Activated CD4-positive, alpha-beta memory T cell treated with anti-CD3 and anti-CD28 coated beads, Interleukin-2, amount 10 ng/mL, durations not matched to agents 7 days and 5 days (primary cell): ENCODE results near the gene AP2A2. TPM values are rescaled to one million over a fixed set of nuclear protein-coding genes. Genes with fewer than 3 reads are reported as not detected.

Source experiments
- CTCF ChIA-PET: fragments of 350-600 bp; sonication (Branson Sonifier 250); formaldehyde crosslinking; loops from one replicate; lab custom pipeline; 2021; ENCODE audit warnings: antibody characterized with exemption, inconsistent platforms; lab: Charles Lee
- POLR2A ChIA-PET: fragments of 350-600 bp; sonication (Branson Sonifier 250); formaldehyde crosslinking; loops from one replicate; lab custom pipeline; 2021; ENCODE audit warnings: antibody characterized with exemption; lab: Charles Lee
- DNase-seq: peaks from one replicate; pipeline ENCODE4 v3.0.0-alpha.2; 2020
- H3K27ac Mint-ChIP-seq: one replicate; pipeline ENCODE4 v1.8.0; 2021; ENCODE audit warnings: mild to moderate bottlenecking, mixed read lengths
- H3K27me3 Mint-ChIP-seq: one replicate; pipeline ENCODE4 v1.8.0; 2021; ENCODE audit warnings: mixed read lengths
- H3K36me3 Mint-ChIP-seq: one replicate; pipeline ENCODE4 v1.8.0; 2021; ENCODE audit warnings: low read depth, mixed read lengths
- H3K4me1 Mint-ChIP-seq: one replicate; pipeline ENCODE4 v1.8.0; 2021; ENCODE audit warnings: mixed read lengths
- H3K4me3 Mint-ChIP-seq: one replicate; pipeline ENCODE4 v1.8.0; 2021; ENCODE audit warnings: mild to moderate bottlenecking, mixed read lengths
- H3K9me3 Mint-ChIP-seq: one replicate; pipeline ENCODE4 v1.8.0; 2021; ENCODE audit warnings: mixed read lengths
- total RNA-seq, 2 experiments: library from RNA; stranded (reverse); gene quantifications; one replicate each; pipeline ENCODE4 v1.2.3, GENCODE V29; 2021

AP2A2 gene
- total RNA-seq, 2 experiments from 2014 or later: 50.5 to 51.1 TPM

- Mint-ChIP-seq H3K27ac (no peak overlapping the region), H3K36me3 (no peaks in the 10 kb centered on the region), H3K9me3 (no peaks in the 10 kb centered on the region), H3K27me3 (no peaks in the 10 kb centered on the region), H3K4me3 (no peak overlapping the region), H3K4me1 (no peaks in the 10 kb centered on the region)
- CTCF ChIA-PET: no interaction called here
- POLR2A ChIA-PET: no interaction called here
- DNase-seq: no peak
Observed at GRCh38 chr11:917426-917825, 8.2 kb upstream of the AP2A2 start.

GRCh38 chr11:921921-922678 is 3.6 kb upstream of the AP2A2 start:
- H3K27me3 Mint-ChIP-seq: no peaks in the 10 kb centered on the region
- peaks cover 6% of the 10 kb centered on the region for H3K36me3 Mint-ChIP-seq
- ChIA-PET POLR2A (interaction anchor here (1.5 kb wide), 1 partner anchor 11 kb away, joined by 4 read pairs; no protein-coding TSS in a partner anchor), CTCF (interaction anchor here (1.5 kb wide), 1 partner anchor 11 kb away, joined by 5 read pairs; no protein-coding TSS in a partner anchor)
- H3K27ac Mint-ChIP-seq: no peak overlapping the region
- no peak overlapping the region for H3K4me3 Mint-ChIP-seq
- no peaks in the 10 kb centered on the region for H3K9me3 Mint-ChIP-seq
- H3K4me1 Mint-ChIP-seq: peaks cover 9% of the 10 kb centered on the region
- no peak for DNase-seq

- Mint-ChIP-seq H3K36me3 (peaks cover 11% of the 10 kb centered on the region), H3K27ac (peak overlapping the region; percentile 64), H3K9me3 (no peaks in the 10 kb centered on the region), H3K27me3 (no peaks in the 10 kb centered on the region), H3K4me1 (peaks cover 26% of the 10 kb centered on the region), H3K4me3 (no peak overlapping the region)
- DNase-seq: no peak
- ChIA-PET POLR2A (interaction anchor here (0.6 to 1.4 kb wide), 3 partner anchors 12 to 81 kb away, joined by 3 read pairs; partner anchors contain the start of genes POLR2L and TSPAN4), CTCF (interaction anchor here (1.2 to 2.3 kb wide), 3 partner anchors 8 to 13 kb away, joined by 3 to 18 read pairs (median 3); partner anchors contain the start of gene CHID1)
Observed at GRCh38 chr11:923691-924405, 1.8 kb upstream of the AP2A2 start.

GRCh38 chr11:924406-925157 is 1.1 kb upstream of the AP2A2 start:
- DNase-seq: no peak
- Mint-ChIP-seq H3K36me3 (peaks cover 13% of the 10 kb centered on the region), H3K27ac (no peak overlapping the region), H3K4me3 (no peak overlapping the region), H3K4me1 (peaks cover 30% of the 10 kb centered on the region), H3K9me3 (no peaks in the 10 kb centered on the region), H3K27me3 (no peaks in the 10 kb centered on the region)
- ChIA-PET CTCF (interaction anchor here (1.2 to 2.3 kb wide), 3 partner anchors 9 to 14 kb away, joined by 3 to 18 read pairs (median 3); partner anchors contain the start of gene CHID1), POLR2A (interaction anchor here (0.6 to 2.0 kb wide), 6 partner anchors 13 to 115 kb away, joined by 3 to 5 read pairs (median 3); partner anchors contain the start of genes CHID1, POLR2L, RPLP2 and TSPAN4)

- DNase-seq: no peak
- CTCF ChIA-PET: interaction anchor here (1.2 to 2.3 kb wide), 3 partner anchors 10 to 14 kb away, joined by 3 to 18 read pairs (median 3); partner anchors contain the start of gene CHID1
- POLR2A ChIA-PET: interaction anchor here (0.6 to 2.0 kb wide), 4 partner anchors 14 to 116 kb away, joined by 3 to 5 read pairs (median 3); partner anchors contain the start of genes CHID1, POLR2L, RPLP2 and TSPAN4
- Mint-ChIP-seq H3K4me3 (no peak overlapping the region), H3K27ac (no peak overlapping the region), H3K9me3 (no peaks in the 10 kb centered on the region), H3K36me3 (peaks cover 13% of the 10 kb centered on the region), H3K4me1 (peaks cover 30% of the 10 kb centered on the region), H3K27me3 (no peaks in the 10 kb centered on the region)
Observed at GRCh38 chr11:925158-925495, 543 bp upstream of the AP2A2 start.

- no peaks in the 10 kb centered on the region for H3K9me3 Mint-ChIP-seq
- H3K36me3 Mint-ChIP-seq: peaks cover 13% of the 10 kb centered on the region
- peak overlapping the region; percentile 77 for H3K4me3 Mint-ChIP-seq
- peaks cover 38% of the 10 kb centered on the region for H3K4me1 Mint-ChIP-seq
- no peak for DNase-seq
- POLR2A ChIA-PET: interaction anchor here (1.0 to 2.0 kb wide), 2 partner anchors 11 to 16 kb away, joined by 3 to 5 read pairs; partner anchors contain the start of gene CHID1
- no peaks in the 10 kb centered on the region for H3K27me3 Mint-ChIP-seq
- peak overlapping the region; percentile 63 for H3K27ac Mint-ChIP-seq
- CTCF ChIA-PET: no interaction called here
Observed at GRCh38 chr11:926341-926916, 759 bp downstream of the AP2A2 start.

- peaks cover 13% of the 10 kb centered on the region for H3K36me3 Mint-ChIP-seq
- POLR2A ChIA-PET: interaction anchor here (1.0 to 1.3 kb wide), 2 partner anchors 16 to 119 kb away, joined by 3 to 4 read pairs; no protein-coding TSS in a partner anchor
- no peaks in the 10 kb centered on the region for H3K27me3 Mint-ChIP-seq
- peaks cover 48% of the 10 kb centered on the region for H3K4me1 Mint-ChIP-seq
- H3K4me3 Mint-ChIP-seq: peak overlapping the region; percentile 77
- peak overlapping the region; percentile 63 for H3K27ac Mint-ChIP-seq
- H3K9me3 Mint-ChIP-seq: no peaks in the 10 kb centered on the region
- CTCF ChIA-PET: interaction anchor here (0.5 to 1.6 kb wide), 4 partner anchors 16 to 645 kb away, joined by 3 to 6 read pairs (median 4); partner anchors contain the start of gene CHID1
- DNase-seq: peak; percentile 55
Observed at GRCh38 chr11:927871-928270, 2.2 kb downstream of the AP2A2 start.

- ChIA-PET POLR2A (interaction anchor here (0.9 to 1.3 kb wide), 3 partner anchors 12 to 86 kb away, joined by 3 to 4 read pairs (median 4); partner anchors contain the start of gene TSPAN4), CTCF (interaction anchor here (1.2 to 1.6 kb wide), 2 partner anchors 17 to 86 kb away, joined by 4 to 6 read pairs; partner anchors contain the start of genes CHID1 and TSPAN4)
- no peak overlapping the region for H3K4me3 Mint-ChIP-seq
- no peak for DNase-seq
- peaks cover 58% of the 10 kb centered on the region for H3K4me1 Mint-ChIP-seq
- no peak overlapping the region for H3K27ac Mint-ChIP-seq
- no peaks in the 10 kb centered on the region for H3K27me3 Mint-ChIP-seq
- peaks cover 13% of the 10 kb centered on the region for H3K36me3 Mint-ChIP-seq
- no peaks in the 10 kb centered on the region for H3K9me3 Mint-ChIP-seq
Observed at GRCh38 chr11:928786-929185, 3.1 kb downstream of the AP2A2 start.

GRCh38 chr11:929405-929804 is 3.7 kb downstream of the AP2A2 start:
- Mint-ChIP-seq H3K4me1 (peaks cover 59% of the 10 kb centered on the region), H3K36me3 (peaks cover 13% of the 10 kb centered on the region), H3K27ac (no peak overlapping the region), H3K9me3 (no peaks in the 10 kb centered on the region), H3K4me3 (no peak overlapping the region), H3K27me3 (no peaks in the 10 kb centered on the region)
- DNase-seq: no peak
- CTCF ChIA-PET: interaction anchor here (1.2 kb wide), 1 partner anchor 86 kb away, joined by 4 read pairs; the partner anchor contains the start of gene TSPAN4
- POLR2A ChIA-PET: interaction anchor here (1.3 kb wide), 1 partner anchor 11 kb away, joined by 4 read pairs; no protein-coding TSS in a partner anchor

GRCh38 chr11:931385-931784 is 5.7 kb downstream of the AP2A2 start:
- H3K4me1 Mint-ChIP-seq: peaks cover 59% of the 10 kb centered on the region
- H3K27me3 Mint-ChIP-seq: no peaks in the 10 kb centered on the region
- ChIA-PET CTCF (interaction anchor here (0.7 to 1.6 kb wide), 2 partner anchors 45 to 559 kb away, joined by 4 read pairs; no protein-coding TSS in a partner anchor), POLR2A (no interaction called here)
- peaks cover 13% of the 10 kb centered on the region for H3K36me3 Mint-ChIP-seq
- no peaks in the 10 kb centered on the region for H3K9me3 Mint-ChIP-seq
- no peak overlapping the region for H3K4me3 Mint-ChIP-seq
- DNase-seq: no peak
- no peak overlapping the region for H3K27ac Mint-ChIP-seq

- Mint-ChIP-seq H3K36me3 (peaks cover 4% of the 10 kb centered on the region), H3K4me1 (peaks cover 54% of the 10 kb centered on the region), H3K27me3 (no peaks in the 10 kb centered on the region), H3K9me3 (no peaks in the 10 kb centered on the region), H3K4me3 (no peak overlapping the region), H3K27ac (no peak overlapping the region)
- ChIA-PET POLR2A (no interaction called here), CTCF (no interaction called here)
- no peak for DNase-seq
Observed at GRCh38 chr11:932435-932834, 6.8 kb downstream of the AP2A2 start.
